A549 (cell line): ENCODE results near the gene ZMYND8. TPM values are rescaled to one million over a fixed set of nuclear protein-coding genes. Genes with fewer than 3 reads are reported as not detected.
A peak's percentile ranks its signal among the peaks of the same experiment; 100 is the strongest.

ENCODE experiments used
- ATAC-seq, 2 experiments: fragments of 200-7000 bp in 1 of 2; fragments of >200 bp in 1 of 2; cut with Nextera tagmentation in 1 of 2; cut with Tn5 transposase in 1 of 2; 3 replicates each; pipeline versions ENCODE4 v1.8.0 to v1.9.1; 2018 to 2020; ENCODE audit warnings: mild to moderate bottlenecking in 1 of 2, moderate library complexity in 1 of 2
- CTCF ChIA-PET: fragments of 300-600 bp; sonication (Branson Sonifier 250); formaldehyde crosslinking; extraction: SDS; loops from one replicate; lab custom pipeline; 2021; ENCODE audit warnings: antibody characterized with exemption, inconsistent platforms; lab: Yijun Ruan, JAX
- POLR2A ChIA-PET: fragments of 350-600 bp; formaldehyde crosslinking; extraction: SDS; loops from one replicate; lab custom pipeline; 2021; ENCODE audit warnings: antibody characterized with exemption, inconsistent platforms; lab: Yijun Ruan, JAX
- DNase-seq, 2 experiments: peaks; one replicate each; pipeline versions ENCODE4 v3.0.0 to v3.0.0-alpha.2; 2011 to 2016; ENCODE audit warnings: low read depth in 1 of 2, low spot score in 1 of 2
- FAIRE-seq: peaks from 2 replicates; lab custom pipeline; 2011; peaks lifted over from hg19 to GRCh38; lab: Jason Lieb, UNC
- H3K27ac ChIP-seq, 2 experiments: fragments of >200 bp; sonication (Bioruptor Twin); formaldehyde crosslinking; 3 replicates each; pipeline ENCODE4 v1.5.1; 2016 to 2017
- H3K4me1 ChIP-seq: fragments of >200 bp; sonication (Bioruptor Twin); formaldehyde crosslinking; 3 replicates; pipeline ENCODE4 v1.6.1; 2016
- H3K4me2 ChIP-seq: fragments of >200 bp; sonication (Bioruptor Twin); formaldehyde crosslinking; 3 replicates; pipeline ENCODE4 v1.6.1; 2016
- H3K4me3 ChIP-seq: fragments of >200 bp; sonication (Bioruptor Twin); formaldehyde crosslinking; 3 replicates; pipeline ENCODE4 v1.5.1; 2016
- H3K9me3 ChIP-seq: fragments of >200 bp; sonication (Bioruptor Twin); formaldehyde crosslinking; 3 replicates; pipeline ENCODE4 v1.6.1; 2016
- CEBPB ChIP-seq, 2 experiments: fragments of >200 bp in 1 of 2; sonication (Bioruptor Twin) in 1 of 2; formaldehyde crosslinking in 1 of 2; IDR thresholded peaks; 2 replicates each; pipeline ENCODE4 v1.6.1; 2012 to 2016
- CHD4 ChIP-seq: fragments of 200-600 bp; sonication (generic); IDR thresholded peaks from 2 replicates; pipeline ENCODE4 v1.6.1; 2016; ENCODE audit warnings: antibody characterized with exemption, mild to moderate bottlenecking, borderline replicate concordance
- EP300 ChIP-seq, 2 experiments: fragments of >200 bp; sonication (Bioruptor Twin); formaldehyde crosslinking; IDR thresholded peaks; 2 replicates in 1 of 2; 3 replicates in 1 of 2; pipeline ENCODE4 v1.6.1; 2016 to 2017
- FOSB ChIP-seq: fragments of 250-450 bp; sonication (Bioruptor Pico); IDR thresholded peaks from 2 replicates; pipeline ENCODE4 v1.5.0; 2020; ENCODE audit warnings: mild to moderate bottlenecking, moderate library complexity
- FOSL2 ChIP-seq, 2 experiments: fragments of 450-650 bp in 1 of 2; fragments of >200 bp in 1 of 2; sonication (Bioruptor Twin) in 1 of 2; formaldehyde crosslinking; IDR thresholded peaks; 2 replicates each; pipeline versions ENCODE4 v1.5.0 to v1.6.1; 2016 to 2020; ENCODE audit warnings: mild to moderate bottlenecking in 1 of 2, moderate library complexity in 1 of 2
- GATA3 ChIP-seq: IDR thresholded peaks from 2 replicates; pipeline ENCODE4 v1.6.1; 2012; ENCODE audit warnings: borderline replicate concordance
- HEYL ChIP-seq: fragments of 250-450 bp; sonication (Bioruptor Pico); IDR thresholded peaks from 2 replicates; pipeline ENCODE4 v1.8.0; 2021; ENCODE audit warnings: mild to moderate bottlenecking, moderate library complexity
- HOXA7 ChIP-seq: fragments of 250-450 bp; sonication (Bioruptor Pico); IDR thresholded peaks from 2 replicates; pipeline ENCODE4 v1.5.0; 2020; ENCODE audit warnings: mild to moderate bottlenecking, moderate library complexity
- JUN ChIP-seq, 2 experiments: fragments of >200 bp; sonication (Bioruptor Twin); formaldehyde crosslinking; IDR thresholded peaks; 2 replicates in 1 of 2; 3 replicates in 1 of 2; pipeline ENCODE4 v1.6.1; 2016 to 2017
- MAFK ChIP-seq: fragments of 450-650 bp; IDR thresholded peaks from 2 replicates; pipeline ENCODE4 v1.6.1; 2014; ENCODE audit not compliant: partially characterized antibody
- MYC ChIP-seq: IDR thresholded peaks from 2 replicates; pipeline ENCODE4 v1.6.1; 2012; ENCODE audit warnings: mild to moderate bottlenecking, inconsistent platforms, low read length, improper control_type of control experiment, borderline replicate concordance
- RAD21 ChIP-seq, 2 experiments: fragments of >200 bp in 1 of 2; sonication (Bioruptor Twin) in 1 of 2; formaldehyde crosslinking in 1 of 2; IDR thresholded peaks in 1 of 2; conservative IDR thresholded peaks in 1 of 2; 2 replicates in 1 of 2; 3 replicates in 1 of 2; pipeline ENCODE4 v1.6.1; 2012 to 2018; ENCODE audit warnings: inconsistent platforms in 1 of 2
- RNF2 ChIP-seq: fragments of 200-600 bp; sonication (generic); IDR thresholded peaks from 2 replicates; pipeline ENCODE4 v1.6.1; 2016; ENCODE audit warnings: low read depth, mild to moderate bottlenecking, antibody characterized with exemption, moderate library complexity, borderline replicate concordance
- SMC3 ChIP-seq: fragments of >200 bp; sonication (Bioruptor Twin); formaldehyde crosslinking; IDR thresholded peaks from 3 replicates; pipeline ENCODE4 v1.6.1; 2018; ENCODE audit warnings: inconsistent platforms
- TFCP2L1 ChIP-seq: fragments of 250-450 bp; sonication (Bioruptor Pico); IDR thresholded peaks from 2 replicates; pipeline ENCODE4 v1.5.0; 2021; ENCODE audit warnings: mild to moderate bottlenecking
- TP53 ChIP-seq: fragments of 250-450 bp; sonication (Bioruptor Pico); IDR thresholded peaks from 2 replicates; pipeline ENCODE4 v1.5.0; 2021; ENCODE audit warnings: mild to moderate bottlenecking, moderate library complexity
- ZFP36 ChIP-seq: fragments of 450-650 bp; IDR thresholded peaks from 2 replicates; pipeline ENCODE4 v1.6.1; 2014; ENCODE audit warnings: borderline replicate concordance; ENCODE audit not compliant: partially characterized antibody
- WGBS: methylation state at CpG from one replicate; pipeline ENCODE4 v1.1.6; 2017; ENCODE audit errors: missing lambda C conversion rate; 5-methylcytosine and 5-hydroxymethylcytosine counted together
- polyA plus RNA-seq, 4 experiments: library from polyadenylated mRNA; depleted of rRNA in 3 of 4; stranded (reverse); fragments of >200 nt; fragmentation: RNase III in 1 of 4; extraction: RNeasy Plus Mini Kit Qiagen cat#74134 plus additional on column Dnase treatment in 1 of 4; gene quantifications; 2 replicates in 3 of 4; 3 replicates in 1 of 4; pipeline ENCODE4 v1.2.3, GENCODE V29; 2011 to 2017
- TF ChIP-seq, protein P1 (sequence below): IDR thresholded peaks from 2 replicates; pipeline ENCODE4 v1.6.1; 2012; ENCODE audit warnings: low read depth, borderline replicate concordance
- TF ChIP-seq, protein P2 (sequence below): fragments of 200-600 bp; sonication (generic); IDR thresholded peaks from 2 replicates; pipeline ENCODE4 v1.6.1; 2016; ENCODE audit warnings: antibody characterized with exemption, mild to moderate bottlenecking, moderate library complexity
- TF ChIP-seq, protein P3 (sequence below): fragments of >200 bp; sonication (Bioruptor Twin); formaldehyde crosslinking; IDR thresholded peaks from 3 replicates; pipeline ENCODE4 v1.6.1; 2016
- TF ChIP-seq, protein P4 (sequence below): fragments of 250-450 bp; sonication (Bioruptor Pico); IDR thresholded peaks from 2 replicates; pipeline ENCODE4 v1.5.0; 2020; ENCODE audit warnings: low read depth, mild to moderate bottlenecking, moderate library complexity
- TF ChIP-seq, protein P5 (sequence below): fragments of 250-450 bp; sonication (Bioruptor Pico); IDR thresholded peaks from 2 replicates; pipeline ENCODE4 v1.5.0; 2021; ENCODE audit warnings: mild to moderate bottlenecking, moderate library complexity, borderline replicate concordance

Gene ZMYND8
- polyA plus RNA-seq, 2 of the 4 experiments (the other 2 are of a cell fraction): 10.4 to 24.9 TPM

DNA sequence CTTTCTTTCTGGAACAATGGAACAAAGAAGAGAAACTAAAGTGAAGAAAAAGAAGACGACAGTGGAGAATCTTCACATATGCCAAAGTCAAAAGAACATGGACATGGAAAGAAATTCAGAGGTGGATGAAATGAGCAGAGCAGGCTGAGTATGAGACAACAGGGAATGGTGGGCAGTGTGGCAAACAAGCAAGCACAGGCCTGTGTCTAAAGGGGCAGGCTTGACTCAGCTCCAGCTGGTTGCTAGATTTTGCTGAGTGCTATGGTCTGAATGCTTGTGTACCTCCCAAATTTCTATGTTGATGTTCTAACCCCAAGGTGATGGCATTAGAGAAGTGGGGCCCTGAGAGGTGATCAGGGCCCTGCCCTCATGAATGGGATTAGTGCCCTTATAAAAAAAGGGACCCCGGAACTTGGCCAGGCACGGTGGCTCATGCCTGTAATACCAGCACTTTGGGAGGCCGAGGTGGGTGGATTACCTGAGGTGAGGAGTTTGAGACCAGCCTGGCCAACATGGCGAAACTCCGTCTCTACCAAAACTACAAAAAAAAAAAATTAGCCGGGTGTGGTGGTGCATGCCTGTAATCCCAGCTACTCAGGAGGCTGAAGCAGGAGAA, 49.6 kb downstream of the ZMYND8 start:
- no peaks in the 10 kb centered on the region for H3K9me3 ChIP-seq
- ChIA-PET CTCF (interaction anchor here (0.5 to 5.3 kb wide), 4 partner anchors 9 to 182 kb away, joined by 3 to 53 read pairs (median 26); no protein-coding TSS in a partner anchor), POLR2A (no interaction called here)
- peak overlapping the region; percentile 38; the same call in 1 of the 3 replicates for H3K4me2 ChIP-seq
- peak overlapping the region; percentile 92 to 94 for H3K27ac ChIP-seq
- WGBS: 92% methylated on average over 7 of the region's 7 CpGs
- peaks cover 41% of the 10 kb centered on the region for H3K4me1 ChIP-seq
- ATAC-seq (no peak), FAIRE-seq (no peak)
- H3K4me3 ChIP-seq: no peak overlapping the region
- TF ChIP-seq FOSL2 (IDR thresholded peaks at IDR 0.05) (no peak), FOSL2 (CRISPR knock-in tag; IDR thresholded peaks at IDR 0.05) (no peak), EP300 (IDR thresholded peaks at IDR 0.05) (no peak), CHD4 (no peak), ZFP36 (peak; percentile 21), HEYL (CRISPR knock-in tag) (no peak), JUN (IDR thresholded peaks at IDR 0.05) (no peak)
- TF ChIP-seq, protein P1, sequence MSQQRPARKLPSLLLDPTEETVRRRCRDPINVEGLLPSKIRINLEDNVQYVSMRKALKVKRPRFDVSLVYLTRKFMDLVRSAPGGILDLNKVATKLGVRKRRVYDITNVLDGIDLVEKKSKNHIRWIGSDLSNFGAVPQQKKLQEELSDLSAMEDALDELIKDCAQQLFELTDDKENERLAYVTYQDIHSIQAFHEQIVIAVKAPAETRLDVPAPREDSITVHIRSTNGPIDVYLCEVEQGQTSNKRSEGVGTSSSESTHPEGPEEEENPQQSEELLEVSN: no peak
- TF ChIP-seq, protein P2, sequence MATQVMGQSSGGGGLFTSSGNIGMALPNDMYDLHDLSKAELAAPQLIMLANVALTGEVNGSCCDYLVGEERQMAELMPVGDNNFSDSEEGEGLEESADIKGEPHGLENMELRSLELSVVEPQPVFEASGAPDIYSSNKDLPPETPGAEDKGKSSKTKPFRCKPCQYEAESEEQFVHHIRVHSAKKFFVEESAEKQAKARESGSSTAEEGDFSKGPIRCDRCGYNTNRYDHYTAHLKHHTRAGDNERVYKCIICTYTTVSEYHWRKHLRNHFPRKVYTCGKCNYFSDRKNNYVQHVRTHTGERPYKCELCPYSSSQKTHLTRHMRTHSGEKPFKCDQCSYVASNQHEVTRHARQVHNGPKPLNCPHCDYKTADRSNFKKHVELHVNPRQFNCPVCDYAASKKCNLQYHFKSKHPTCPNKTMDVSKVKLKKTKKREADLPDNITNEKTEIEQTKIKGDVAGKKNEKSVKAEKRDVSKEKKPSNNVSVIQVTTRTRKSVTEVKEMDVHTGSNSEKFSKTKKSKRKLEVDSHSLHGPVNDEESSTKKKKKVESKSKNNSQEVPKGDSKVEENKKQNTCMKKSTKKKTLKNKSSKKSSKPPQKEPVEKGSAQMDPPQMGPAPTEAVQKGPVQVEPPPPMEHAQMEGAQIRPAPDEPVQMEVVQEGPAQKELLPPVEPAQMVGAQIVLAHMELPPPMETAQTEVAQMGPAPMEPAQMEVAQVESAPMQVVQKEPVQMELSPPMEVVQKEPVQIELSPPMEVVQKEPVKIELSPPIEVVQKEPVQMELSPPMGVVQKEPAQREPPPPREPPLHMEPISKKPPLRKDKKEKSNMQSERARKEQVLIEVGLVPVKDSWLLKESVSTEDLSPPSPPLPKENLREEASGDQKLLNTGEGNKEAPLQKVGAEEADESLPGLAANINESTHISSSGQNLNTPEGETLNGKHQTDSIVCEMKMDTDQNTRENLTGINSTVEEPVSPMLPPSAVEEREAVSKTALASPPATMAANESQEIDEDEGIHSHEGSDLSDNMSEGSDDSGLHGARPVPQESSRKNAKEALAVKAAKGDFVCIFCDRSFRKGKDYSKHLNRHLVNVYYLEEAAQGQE: no peak
- TF ChIP-seq, all 56 proteins: peak for 1
- DNase-seq: no peak

DNA sequence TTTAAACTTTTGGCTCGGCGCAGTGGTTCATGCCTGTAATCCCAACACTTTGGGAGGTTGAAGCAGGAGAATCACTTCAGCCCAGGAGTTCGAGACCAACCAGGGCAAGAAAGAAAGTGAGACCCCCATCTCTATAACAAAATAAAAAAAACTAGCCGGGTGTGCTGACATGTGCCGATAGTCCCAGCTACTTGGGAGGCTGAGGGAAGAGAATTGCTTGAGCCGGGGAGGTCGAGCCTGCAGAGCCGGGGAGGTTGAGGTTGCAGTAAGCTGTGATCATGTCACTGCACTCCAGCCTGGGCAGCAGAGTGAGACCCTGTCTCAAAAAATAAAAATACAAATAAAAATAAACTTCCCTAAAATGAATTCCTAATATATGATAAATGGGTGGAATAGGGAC, 50.4 kb downstream of the ZMYND8 start:
- no peaks in the 10 kb centered on the region for H3K9me3 ChIP-seq
- POLR2A ChIA-PET: no interaction called here
- H3K4me3 ChIP-seq: no peak overlapping the region
- no peak for DNase-seq
- FAIRE-seq: no peak
- CTCF ChIA-PET: interaction anchor here (0.5 to 5.3 kb wide), 7 partner anchors 10 to 181 kb away, joined by 3 to 53 read pairs (median 4); no protein-coding TSS in a partner anchor
- TF ChIP-seq HOXA7: 0 out of 2 replicates have a peak, but pooled peaks have one; percentile 21
- no peak for TF ChIP-seq TP53 (CRISPR knock-in tag)
- WGBS: 79% methylated on average over 8 of the region's 8 CpGs
- ATAC-seq: no peak
- H3K27ac ChIP-seq: peak overlapping the region; percentile 92 to 94
- H3K4me1 ChIP-seq: peaks cover 41% of the 10 kb centered on the region
- H3K4me2 ChIP-seq: peak overlapping the region; percentile 38; the same call in 2 of the 3 replicates

DNA sequence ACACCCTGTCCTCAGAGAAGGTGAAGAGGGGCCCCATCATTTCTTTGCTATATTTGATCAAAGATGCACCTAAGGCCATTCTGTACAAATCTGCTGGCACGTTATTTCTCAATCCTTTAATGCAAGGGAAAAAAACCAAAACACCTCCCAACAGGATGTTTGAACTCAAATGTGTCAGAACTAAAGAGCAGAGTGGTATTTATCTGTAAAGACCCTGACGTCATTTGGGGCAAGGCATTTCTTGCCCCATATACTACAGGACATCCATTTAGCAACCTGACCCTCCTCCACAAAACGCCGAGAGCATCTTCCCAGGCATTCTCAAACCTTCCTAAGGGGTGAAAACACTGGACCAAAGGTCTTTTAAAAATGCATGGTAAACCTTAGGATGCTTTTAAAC, 50.8 kb downstream of the ZMYND8 start:
- FAIRE-seq (no peak), ATAC-seq (peak; percentile 57 to 71; a peak in 5 of 6 replicates), DNase-seq (peak in 1 of 2 experiments; percentile 87)
- H3K9me3 ChIP-seq: no peaks in the 10 kb centered on the region
- H3K4me3 ChIP-seq: no peak overlapping the region
- 45% methylated on average over 4 of the region's 4 CpGs for WGBS
- peak overlapping the region; percentile 38; the same call in 2 of the 3 replicates for H3K4me2 ChIP-seq
- ChIA-PET POLR2A (no interaction called here), CTCF (interaction anchor here (0.6 to 5.3 kb wide), 5 partner anchors 32 to 85 kb away, joined by 3 to 53 read pairs (median 4); no protein-coding TSS in a partner anchor)
- H3K27ac ChIP-seq: peak overlapping the region; percentile 92 to 94
- peaks cover 41% of the 10 kb centered on the region for H3K4me1 ChIP-seq
- TF ChIP-seq MAFK (peak; percentile 17), CHD4 (no peak), JUN (IDR thresholded peaks at IDR 0.05) (peak; percentile 76 to 87; a peak in 3 of 5 replicates), CEBPB (IDR thresholded peaks at IDR 0.05) (peak; percentile 80 to 86), TFCP2L1 (CRISPR knock-in tag) (no peak), FOSB (CRISPR knock-in tag) (0 out of 2 replicates have a peak, but pooled peaks have one; percentile 15), SMC3 (peak; percentile 25; the same call in 1 of the 3 replicates), RAD21 (conservative IDR thresholded peaks at IDR 0.05 in 1 of 2, IDR thresholded peaks at IDR 0.05 in 1 of 2) (no peak; a peak in 1 of 5 replicates), FOSL2 (IDR thresholded peaks at IDR 0.05) (no peak), FOSL2 (CRISPR knock-in tag; IDR thresholded peaks at IDR 0.05) (peak; percentile 79), RNF2 (no peak), MYC (no peak), GATA3 (peak; percentile 61)
- TF ChIP-seq, protein P3, sequence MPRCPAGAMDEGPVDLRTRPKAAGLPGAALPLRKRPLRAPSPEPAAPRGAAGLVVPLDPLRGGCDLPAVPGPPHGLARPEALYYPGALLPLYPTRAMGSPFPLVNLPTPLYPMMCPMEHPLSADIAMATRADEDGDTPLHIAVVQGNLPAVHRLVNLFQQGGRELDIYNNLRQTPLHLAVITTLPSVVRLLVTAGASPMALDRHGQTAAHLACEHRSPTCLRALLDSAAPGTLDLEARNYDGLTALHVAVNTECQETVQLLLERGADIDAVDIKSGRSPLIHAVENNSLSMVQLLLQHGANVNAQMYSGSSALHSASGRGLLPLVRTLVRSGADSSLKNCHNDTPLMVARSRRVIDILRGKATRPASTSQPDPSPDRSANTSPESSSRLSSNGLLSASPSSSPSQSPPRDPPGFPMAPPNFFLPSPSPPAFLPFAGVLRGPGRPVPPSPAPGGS: peak; percentile 54; the same call in 1 of the 3 replicates
- TF ChIP-seq, protein P4, sequence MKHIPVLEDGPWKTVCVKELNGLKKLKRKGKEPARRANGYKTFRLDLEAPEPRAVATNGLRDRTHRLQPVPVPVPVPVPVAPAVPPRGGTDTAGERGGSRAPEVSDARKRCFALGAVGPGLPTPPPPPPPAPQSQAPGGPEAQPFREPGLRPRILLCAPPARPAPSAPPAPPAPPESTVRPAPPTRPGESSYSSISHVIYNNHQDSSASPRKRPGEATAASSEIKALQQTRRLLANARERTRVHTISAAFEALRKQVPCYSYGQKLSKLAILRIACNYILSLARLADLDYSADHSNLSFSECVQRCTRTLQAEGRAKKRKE (CRISPR knock-in tag): no peak; the same call in 1 of the 2 replicates
- TF ChIP-seq, protein P5, sequence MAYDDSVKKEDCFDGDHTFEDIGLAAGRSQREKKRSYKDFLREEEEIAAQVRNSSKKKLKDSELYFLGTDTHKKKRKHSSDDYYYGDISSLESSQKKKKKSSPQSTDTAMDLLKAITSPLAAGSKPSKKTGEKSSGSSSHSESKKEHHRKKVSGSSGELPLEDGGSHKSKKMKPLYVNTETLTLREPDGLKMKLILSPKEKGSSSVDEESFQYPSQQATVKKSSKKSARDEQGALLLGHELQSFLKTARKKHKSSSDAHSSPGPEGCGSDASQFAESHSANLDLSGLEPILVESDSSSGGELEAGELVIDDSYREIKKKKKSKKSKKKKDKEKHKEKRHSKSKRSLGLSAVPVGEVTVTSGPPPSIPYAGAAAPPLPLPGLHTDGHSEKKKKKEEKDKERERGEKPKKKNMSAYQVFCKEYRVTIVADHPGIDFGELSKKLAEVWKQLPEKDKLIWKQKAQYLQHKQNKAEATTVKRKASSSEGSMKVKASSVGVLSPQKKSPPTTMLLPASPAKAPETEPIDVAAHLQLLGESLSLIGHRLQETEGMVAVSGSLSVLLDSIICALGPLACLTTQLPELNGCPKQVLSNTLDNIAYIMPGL: no peak
